Measurements from ENCODE around the gene F7. TPM values are rescaled to one million over a fixed set of nuclear protein-coding genes. Genes with fewer than 3 reads are reported as not detected.

F7 gene
- total and polyA plus RNA-seq, 2 donors (not counting 3 experiments of a cell fraction or from before 2014, with no cell fraction given): not detected

DNA sequence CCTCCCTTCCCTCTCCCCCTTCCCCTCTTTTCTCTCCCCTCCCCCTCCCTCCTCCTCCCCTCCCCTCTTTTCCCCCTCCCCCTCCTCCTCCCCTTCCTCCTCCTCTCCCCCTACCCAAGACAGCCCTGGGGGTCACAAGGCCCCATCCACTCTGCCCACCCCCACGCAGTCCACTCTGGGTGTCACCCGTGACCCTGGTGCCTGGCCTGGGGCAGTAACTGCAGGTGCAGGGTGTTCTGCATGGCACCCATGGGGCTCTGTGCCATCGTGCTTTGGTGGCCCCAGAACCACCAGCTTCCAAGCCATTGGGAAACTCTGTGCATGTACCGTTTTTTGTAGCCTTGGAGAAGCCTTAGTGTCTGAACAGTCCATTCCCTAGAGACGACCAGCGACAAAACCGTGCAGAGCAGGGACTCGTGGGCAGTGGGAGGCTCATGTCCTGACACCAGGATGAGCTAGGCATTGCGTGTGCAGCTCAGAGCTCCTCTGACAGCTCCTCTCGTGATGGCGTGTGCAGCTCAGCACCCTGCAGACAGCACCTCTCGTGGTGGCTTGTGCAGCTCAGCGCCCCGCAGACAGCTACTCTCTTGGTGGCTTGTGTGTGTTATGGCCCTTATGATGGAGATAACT, 43.7 kb upstream of the F7 start:
- no peak for TF ChIP-seq MAX (IDR thresholded peaks at IDR 0.05; ENCODE audit: insufficient read depth, insufficient read length)
- no peak for TF ChIP-seq FOS (IDR thresholded peaks at IDR 0.05; ENCODE audit: borderline replicate concordance, insufficient read depth, low read length)
- TF ChIP-seq EZH2 (IDR thresholded peaks at IDR 0.05; ENCODE audit: borderline replicate concordance, low read depth, low read length, severe bottlenecking): no peak
- no peak for TF ChIP-seq POLR2AphosphoS5 (IDR thresholded peaks at IDR 0.05; ENCODE audit: insufficient read depth, low read depth, low read length)
- no peak for TF ChIP-seq JUN (IDR thresholded peaks at IDR 0.05; ENCODE audit: borderline replicate concordance, insufficient read depth, insufficient read length, low read depth)
- TF ChIP-seq GATA2 (IDR thresholded peaks at IDR 0.05; ENCODE audit: insufficient read depth, insufficient read length, low read depth, low read length): no peak
- TF ChIP-seq, protein P1, sequence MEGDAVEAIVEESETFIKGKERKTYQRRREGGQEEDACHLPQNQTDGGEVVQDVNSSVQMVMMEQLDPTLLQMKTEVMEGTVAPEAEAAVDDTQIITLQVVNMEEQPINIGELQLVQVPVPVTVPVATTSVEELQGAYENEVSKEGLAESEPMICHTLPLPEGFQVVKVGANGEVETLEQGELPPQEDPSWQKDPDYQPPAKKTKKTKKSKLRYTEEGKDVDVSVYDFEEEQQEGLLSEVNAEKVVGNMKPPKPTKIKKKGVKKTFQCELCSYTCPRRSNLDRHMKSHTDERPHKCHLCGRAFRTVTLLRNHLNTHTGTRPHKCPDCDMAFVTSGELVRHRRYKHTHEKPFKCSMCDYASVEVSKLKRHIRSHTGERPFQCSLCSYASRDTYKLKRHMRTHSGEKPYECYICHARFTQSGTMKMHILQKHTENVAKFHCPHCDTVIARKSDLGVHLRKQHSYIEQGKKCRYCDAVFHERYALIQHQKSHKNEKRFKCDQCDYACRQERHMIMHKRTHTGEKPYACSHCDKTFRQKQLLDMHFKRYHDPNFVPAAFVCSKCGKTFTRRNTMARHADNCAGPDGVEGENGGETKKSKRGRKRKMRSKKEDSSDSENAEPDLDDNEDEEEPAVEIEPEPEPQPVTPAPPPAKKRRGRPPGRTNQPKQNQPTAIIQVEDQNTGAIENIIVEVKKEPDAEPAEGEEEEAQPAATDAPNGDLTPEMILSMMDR (IDR thresholded peaks at IDR 0.05; ENCODE audit: extremely low read depth in 1 of 2, insufficient read depth in 1 of 2, low read depth in 1 of 2, low read length in 2 of 2): no peak
- TF ChIP-seq MYC (IDR thresholded peaks at IDR 0.05; ENCODE audit: low read depth, low read length): no peak
- TF ChIP-seq POLR2A (IDR thresholded peaks at IDR 0.05; ENCODE audit: low read depth, low read length): no peak
- Histone ChIP-seq H3K27me3 (ENCODE audit: control insufficient read depth in 2 of 2, insufficient read depth in 2 of 2, low read length in 2 of 2) (no peaks in the 10 kb centered on the region), H2AFZ (ENCODE audit: low read depth, low read length) (no peak overlapping the region), H3K4me1 (ENCODE audit: control insufficient read depth, extremely low read depth, insufficient read depth, low read length) (no peaks in the 10 kb centered on the region), H3K27ac (ENCODE audit: insufficient read depth, low read depth, low read length) (no peak overlapping the region), H3K4me3 (replicated peaks in 1 of 3; ENCODE audit: insufficient read depth in 1 of 3, low read depth in 1 of 3, low read length in 3 of 3) (no peak overlapping the region), H3K4me2 (ENCODE audit: insufficient read depth, low read length) (no peak overlapping the region), H3K9me1 (replicated peaks; ENCODE audit: control insufficient read depth, extremely low read depth, insufficient read depth, low read length) (no peaks in the 10 kb centered on the region), H3K9ac (replicated peaks; ENCODE audit: extremely low read depth, insufficient read depth, low read length) (no peak overlapping the region), H3K36me3 (ENCODE audit: control insufficient read depth in 2 of 2, extremely low read depth in 1 of 2, insufficient read depth in 2 of 2, low read length in 2 of 2) (no peaks in the 10 kb centered on the region), H4K20me1 (replicated peaks; ENCODE audit: control insufficient read depth, extremely low read depth, insufficient read depth, low read length) (no peaks in the 10 kb centered on the region), H3K79me2 (ENCODE audit: control insufficient read depth, insufficient read depth, low read length) (no peaks in the 10 kb centered on the region), H3K9me3 (replicated peaks; ENCODE audit: control insufficient read depth, insufficient read depth, low read length) (no peaks in the 10 kb centered on the region)
- ChIA-PET POLR2A (no interaction called here), CTCF (no interaction called here)
- FAIRE-seq (no peak), DNase-seq (ENCODE audit: low read depth, low spot score) (no peak)
- BruUV-seq (replicated peaks): no TSS peak
- intact Hi-C loops (cut with micrococcal nuclease) (no loop called here), dilution Hi-C loops (cut with MboI; ENCODE audit: extremely low pct_ligation_motif_present, low sequenced_read_pairs) (no loop called here)
